CD1c-positive myeloid dendritic cell (primary cell): Measurements from ENCODE around the gene LRFN4.
"Not testable (repeated sequence)": the region's sequence is repeated elsewhere in the genome, so short reads cannot be mapped to it uniquely, and the experiment has no call there.

ENCODE experiments used
- DNase-seq: peaks from one replicate; pipeline ENCODE4 v3.0.0-alpha.2; 2016; ENCODE audit errors: extremely low spot score

Gene LRFN4

DNA sequence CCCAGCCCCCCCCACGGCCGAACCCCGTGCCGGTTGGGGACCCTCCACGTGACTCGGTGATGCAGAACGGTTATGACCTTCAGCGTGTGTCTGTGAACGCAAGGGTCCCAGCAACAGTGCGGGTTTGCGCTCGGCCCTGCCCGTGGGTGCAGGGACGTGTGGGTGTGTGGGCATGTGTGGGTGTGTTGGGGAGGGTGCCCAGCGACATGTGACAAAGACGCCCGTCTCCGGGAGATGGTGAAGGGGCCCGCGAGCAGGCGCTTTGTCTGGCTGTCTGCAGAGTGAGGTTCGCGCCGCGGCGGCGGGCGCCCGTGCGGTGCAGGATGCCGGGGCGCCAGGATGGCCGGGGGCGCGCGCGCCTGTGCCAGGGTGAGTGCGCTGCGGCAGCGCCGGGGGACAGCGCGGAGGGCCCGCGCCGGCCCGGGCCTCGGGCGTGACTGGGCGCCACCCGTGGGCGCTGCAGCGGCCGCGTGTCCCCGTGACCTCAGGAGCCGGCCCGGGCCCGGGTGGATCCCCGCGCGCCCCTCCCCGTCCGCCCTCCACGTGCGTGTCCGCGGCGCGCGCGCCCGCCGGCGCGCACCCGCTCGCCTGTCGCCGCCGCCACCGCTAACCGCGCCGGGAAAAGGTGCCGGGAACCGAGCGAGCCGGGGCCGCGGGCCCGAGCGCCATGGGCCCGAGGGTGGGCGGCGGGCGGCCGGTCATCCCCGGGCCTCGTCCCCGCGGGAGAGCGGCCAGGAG, at the start of gene LRFN4:
LRFN4 (plus strand) TSS at position 569 of the 738 bp plus-strand sequence. CDS start 681 bp downstream, outside the sequence.
- peak; percentile 81 for DNase-seq

DNA sequence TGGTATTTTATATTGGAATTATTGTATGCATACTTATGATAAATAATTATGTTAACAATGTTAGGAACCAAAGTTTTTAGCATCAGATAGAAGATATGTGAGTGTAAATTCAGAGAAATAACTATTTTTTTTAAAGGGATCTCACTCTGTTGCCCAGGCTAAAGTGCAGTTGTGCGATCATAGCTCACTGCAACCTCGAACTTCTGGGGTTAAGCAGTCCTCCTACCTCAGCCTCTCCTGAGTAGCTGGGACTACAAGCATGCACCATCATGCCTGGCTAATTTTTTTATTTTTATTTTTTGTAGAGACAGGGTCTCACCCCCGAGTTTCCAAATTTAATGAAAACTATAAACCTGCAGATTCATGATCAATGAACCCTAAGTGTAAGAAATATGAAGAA, 47.3 kb upstream of the LRFN4 start:
- DNase-seq, result no peak

DNA sequence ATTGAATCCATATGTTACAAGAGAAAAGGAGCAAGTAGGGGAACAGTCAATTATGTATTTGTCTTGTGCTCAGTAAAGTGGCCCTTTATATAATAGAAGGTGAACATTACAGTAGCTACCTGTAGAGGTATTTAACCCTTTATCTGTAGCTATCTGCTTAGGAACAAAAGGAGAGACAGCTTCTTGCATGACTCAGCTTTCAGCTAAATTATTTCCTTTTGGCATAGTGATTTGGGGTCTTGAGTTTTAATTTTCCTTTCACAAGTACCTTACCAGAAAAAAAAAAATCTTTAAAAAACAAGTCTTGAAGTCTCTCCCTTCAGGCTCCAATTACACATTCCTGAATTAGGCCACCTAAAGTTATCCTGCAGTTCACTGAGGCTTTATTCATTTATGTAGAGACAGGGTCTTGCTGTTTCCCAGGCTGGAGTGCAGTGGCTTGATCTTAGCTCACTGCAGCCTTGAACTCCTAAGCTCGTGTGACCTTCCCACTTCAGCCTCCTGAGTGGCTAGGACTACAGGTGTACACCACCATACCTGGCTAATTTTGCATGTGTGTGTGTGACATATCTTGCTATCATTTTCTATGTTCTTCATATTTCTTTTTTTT, 46.2 kb upstream of the LRFN4 start:
- DNase-seq, result no peak

DNA sequence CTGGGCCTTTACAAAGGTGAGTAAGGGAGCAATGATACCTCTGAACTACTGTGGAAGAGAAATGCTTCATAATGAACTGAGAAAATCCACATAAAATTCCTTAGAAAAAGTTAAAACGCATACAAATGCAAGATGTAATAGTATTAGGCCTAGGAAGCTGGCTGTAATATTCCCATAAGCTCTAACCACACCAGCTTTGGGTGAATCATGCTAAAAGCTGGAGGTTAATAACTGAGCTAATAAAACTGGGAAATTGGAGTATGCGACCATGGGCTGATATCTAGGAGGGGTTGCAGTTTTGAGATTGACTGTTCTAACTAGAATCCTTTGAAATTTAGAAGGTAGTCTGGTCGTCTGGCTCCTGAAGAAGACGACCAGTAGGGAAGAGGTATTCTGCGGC, 42.2 kb upstream of the LRFN4 start:
- DNase-seq, result no peak

DNA sequence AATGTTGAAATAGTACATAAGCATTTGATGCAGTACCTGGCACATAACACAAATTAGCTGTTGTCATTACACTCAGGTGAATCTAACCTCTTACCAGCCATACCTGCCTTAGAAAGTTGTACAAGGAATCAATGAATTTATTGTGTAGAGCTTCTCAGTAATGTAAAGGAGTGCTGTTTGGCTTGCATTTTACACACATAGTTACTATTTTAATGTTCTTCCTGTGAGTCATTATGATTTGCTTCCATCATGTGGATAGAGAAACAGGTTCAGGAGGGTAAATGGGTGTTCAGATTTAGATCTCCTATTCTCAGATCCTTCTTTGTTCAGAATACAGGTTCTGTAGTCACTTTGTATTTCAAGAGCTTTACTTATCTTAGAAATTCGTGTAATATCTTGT, 41.2 kb upstream of the LRFN4 start:
- DNase-seq, result no peak

DNA sequence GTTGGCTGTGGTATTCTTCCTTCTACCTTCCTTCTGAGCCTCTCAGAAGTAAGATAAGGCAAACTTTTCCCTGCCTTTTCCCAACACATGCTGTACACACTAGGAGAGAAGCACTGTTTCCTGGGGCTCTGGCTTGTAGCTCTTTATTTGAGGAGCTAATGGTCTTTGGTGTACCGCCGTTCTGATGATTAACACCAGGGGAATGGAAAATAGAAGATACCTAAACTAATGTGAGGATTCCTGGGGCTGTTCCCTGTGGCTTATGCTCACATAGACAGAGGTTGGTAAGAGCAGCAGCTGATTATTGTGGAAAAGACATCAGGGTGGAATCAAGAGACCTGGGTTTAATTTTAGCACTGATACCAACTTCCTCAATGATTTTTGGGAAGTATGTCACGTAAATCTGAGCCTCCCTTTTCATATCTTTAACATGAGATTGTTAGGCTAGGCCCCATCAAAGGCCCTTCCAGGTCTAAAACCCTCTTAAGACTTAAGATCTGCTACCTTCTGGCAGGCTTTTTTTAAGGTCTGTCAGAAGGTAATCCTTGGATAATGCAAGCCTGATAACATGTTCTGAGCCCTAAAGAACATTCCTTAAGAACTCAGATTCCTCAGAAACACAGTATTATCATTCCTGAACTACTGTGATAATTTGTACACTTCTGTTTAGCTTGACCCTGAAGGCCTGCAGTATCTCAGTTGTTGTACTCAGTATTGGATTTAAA, 38.5 kb upstream of the LRFN4 start:
- no peak for DNase-seq

DNA sequence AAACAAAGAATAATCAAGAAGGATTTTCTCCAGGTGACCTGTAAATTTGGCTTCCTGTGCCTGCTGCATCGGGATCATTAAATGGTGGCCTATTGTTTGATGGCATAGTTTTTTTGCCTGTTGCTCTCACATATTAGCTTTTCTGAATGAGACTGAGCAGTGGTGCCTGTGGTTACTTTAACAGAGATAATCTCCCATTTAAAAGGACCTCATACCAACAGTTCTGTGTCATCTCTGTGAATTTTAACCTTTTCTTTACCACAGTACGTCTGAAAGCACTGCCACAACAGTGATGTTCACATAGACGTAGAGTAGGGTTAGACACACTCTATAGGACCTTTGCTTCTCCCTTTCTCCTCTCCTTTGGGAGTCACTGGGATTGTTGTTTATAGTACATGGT, 36.5 kb upstream of the LRFN4 start:
- no peak for DNase-seq

DNA sequence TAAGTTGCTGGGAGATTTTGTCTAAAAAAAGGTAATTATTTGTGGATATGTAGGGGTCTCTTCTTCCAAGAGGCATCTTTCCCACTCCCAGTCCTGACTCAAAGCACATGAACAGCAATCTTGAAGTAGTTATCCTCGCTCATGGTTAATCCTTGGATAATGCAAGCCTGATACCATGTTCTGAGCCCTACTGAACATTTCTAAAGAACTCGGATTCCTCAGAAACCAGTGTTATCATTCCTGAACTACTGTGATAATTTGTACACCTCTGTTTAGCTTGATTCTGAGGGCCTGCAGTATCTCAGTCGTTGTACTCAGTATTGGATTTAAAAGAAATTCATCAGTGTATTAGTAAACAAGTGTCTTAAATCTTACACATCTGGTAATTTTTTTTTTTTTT, 36.0 kb upstream of the LRFN4 start:
- DNase-seq, result no peak

DNA sequence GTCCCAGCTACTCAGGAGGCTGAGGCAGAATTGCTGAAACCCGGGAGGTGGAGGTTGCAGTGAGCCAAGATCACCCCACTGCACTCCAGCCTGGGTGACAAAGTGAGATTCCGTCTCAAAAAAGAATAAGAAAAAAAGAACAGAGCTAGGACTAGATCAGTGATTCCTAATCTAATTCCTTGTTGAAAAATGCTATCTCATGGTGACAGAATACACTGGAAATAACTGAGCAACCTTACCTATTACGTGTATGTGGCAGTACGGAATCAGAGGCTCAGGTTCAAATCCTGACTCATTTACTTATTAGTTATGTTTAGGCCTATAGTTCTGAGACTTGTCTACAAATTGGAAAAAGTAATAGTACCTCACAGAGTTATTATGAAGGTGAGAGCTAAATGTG, 33.2 kb upstream of the LRFN4 start:
- DNase-seq, result no peak

DNA sequence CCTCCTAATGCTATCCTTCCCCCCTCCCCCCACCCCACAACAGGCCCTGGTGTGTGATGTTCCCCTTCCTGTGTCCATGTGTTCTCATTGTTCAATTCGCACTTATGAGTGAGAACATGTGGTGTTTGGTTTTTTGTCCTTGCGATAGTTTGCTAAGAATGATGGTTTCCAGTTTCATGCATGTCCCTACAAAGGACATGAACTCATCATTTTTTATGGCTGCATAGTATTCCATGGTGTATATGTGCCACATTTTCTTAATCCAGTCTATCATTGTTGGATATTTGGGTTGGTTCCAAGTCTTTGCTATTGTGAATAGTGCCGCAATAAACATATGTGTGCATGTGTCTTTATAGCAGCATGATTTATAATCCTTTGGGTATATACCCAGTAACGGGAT, 32.3 kb upstream of the LRFN4 start:
- not testable (repeated sequence) for DNase-seq

DNA sequence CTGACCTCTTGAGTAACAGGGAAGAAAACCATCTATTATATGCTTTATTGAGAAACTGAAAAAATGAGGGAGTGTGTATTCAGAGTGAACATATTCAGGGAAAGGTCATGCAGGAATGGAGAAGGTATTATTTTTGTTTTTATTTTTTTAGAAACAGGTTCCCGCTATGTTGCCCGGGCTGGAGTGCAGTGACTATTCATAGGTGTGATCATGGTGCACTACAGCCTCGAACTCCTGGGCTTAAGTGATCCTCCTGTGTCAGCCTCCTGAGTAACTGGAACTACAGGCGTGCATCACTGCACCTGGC, 22.4 kb upstream of the LRFN4 start:
- no peak for DNase-seq

DNA sequence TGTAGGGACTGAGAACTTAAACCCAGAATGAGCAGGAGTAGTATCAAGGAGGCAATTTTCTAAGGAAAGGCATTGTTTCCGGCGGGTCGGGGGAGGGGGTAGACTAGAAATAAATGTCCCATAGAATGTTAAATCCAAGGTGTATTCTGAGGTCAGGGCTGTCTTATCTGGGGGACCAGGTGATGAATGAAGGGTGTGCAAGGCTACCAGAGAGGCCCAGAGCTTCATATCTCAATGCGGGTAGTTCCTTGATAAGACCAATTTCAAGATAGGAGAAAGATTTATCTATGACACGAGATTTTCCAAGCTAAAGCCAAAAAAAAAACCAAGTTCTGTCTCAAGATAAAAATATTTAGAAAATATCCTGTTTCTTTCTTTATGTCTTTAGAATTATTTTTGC, 21.9 kb upstream of the LRFN4 start:
- DNase-seq, result no peak

DNA sequence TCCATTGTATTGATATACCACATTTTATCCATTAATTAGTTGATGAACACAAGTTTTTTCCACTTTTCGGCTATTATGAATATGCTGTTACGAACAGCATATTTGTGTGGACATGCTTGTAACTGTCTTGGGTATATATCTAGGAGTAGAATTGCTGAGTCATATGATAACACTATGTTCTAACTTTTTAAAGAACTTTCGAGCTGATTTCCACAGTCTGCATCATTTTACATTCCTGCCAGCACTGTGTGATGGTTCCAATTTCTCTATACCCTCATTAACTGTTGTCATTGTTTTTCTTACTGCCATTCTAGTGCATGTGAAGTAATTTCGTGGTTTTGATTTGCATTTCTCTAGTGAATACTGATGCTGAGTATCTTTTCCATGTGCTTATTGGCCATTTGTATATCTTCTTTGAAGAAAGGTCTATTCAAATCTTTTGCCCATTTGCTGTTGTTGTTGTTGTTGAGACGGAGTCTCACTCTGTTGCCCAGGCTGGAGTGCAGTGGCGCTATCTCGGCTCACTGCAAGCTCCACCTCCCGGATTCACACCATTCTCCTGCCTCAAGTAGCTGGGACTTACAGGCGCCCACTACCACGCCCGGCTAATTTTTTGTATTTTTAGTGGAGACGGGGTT, 21.0 kb upstream of the LRFN4 start:
- DNase-seq, result no peak

DNA sequence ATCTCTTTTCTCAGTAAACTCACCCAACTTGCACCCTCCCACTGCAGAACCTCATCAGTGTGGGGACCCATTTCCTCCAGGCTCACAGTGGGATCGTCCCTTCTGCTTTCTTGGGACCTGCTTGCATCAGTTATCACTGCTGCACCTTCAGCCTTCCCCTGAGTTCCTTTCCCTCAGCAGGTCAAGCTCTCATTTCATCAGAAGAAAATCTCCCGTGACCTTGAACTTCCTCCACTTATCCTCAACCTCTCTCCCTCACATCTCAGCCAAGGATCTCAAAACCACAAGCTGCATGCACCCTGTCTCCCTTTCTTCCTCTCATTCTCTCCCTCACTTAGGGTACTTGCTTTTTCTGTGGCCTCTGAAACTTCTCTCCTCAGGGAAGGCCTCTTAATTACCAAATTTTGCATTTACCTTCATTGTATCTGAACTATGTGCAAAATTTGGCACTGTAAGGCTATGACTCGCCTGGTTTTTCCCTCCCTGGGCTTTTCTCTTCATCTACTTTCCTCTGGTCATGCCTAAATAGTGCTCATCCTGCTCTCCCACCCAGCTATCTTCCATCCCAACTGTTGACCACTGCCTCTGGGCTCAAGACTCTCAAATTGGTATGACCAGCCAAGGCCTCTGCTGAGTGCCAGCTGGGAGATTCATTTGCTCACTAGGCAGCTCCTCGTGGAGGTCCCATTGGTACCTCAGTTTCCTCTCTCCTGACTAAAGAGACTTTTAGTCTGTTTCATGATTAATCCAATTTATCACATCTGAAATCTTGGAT, 16.4 kb upstream of the LRFN4 start:
- DNase-seq, result no peak

DNA sequence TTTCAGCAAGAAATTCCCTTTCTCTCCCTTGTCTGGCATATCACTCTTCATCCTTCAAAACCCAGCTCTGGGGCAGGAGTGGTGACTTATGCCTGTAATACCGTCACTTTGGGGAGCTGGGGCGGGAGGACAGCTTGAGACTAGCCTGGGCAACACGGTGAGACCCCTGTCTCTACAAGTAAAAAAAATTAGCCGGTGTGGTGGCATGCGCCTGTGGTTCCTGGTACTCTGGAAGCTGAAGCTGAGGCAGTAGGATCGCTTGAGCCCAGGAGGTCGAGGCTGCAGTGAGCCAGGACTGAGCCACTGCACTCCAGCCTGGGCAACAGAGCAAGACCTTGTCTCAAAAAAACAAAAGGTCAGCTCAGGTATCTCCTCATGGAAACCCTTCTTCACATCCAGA, 15.0 kb upstream of the LRFN4 start:
- no peak for DNase-seq

DNA sequence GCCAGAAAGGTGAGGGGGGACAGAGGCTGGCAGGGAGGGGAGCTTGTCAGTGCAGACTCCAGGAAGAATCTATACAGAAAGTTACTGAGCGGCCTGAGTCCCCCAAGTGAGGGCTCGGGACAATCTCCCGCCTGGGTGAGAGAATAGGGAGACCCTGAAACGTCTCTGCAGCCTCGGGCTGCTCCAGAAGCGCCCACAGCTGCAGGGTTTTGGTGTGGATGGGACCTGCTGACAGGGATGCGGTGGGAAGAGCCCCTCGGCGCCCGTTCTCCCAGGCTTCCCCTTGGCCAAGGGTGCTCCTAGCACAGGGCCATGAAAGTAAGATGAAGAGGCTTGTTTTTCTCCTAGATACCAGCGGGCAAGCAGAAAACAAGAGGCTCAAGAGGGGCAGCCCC, 14.4 kb upstream of the LRFN4 start:
- no peak for DNase-seq

DNA sequence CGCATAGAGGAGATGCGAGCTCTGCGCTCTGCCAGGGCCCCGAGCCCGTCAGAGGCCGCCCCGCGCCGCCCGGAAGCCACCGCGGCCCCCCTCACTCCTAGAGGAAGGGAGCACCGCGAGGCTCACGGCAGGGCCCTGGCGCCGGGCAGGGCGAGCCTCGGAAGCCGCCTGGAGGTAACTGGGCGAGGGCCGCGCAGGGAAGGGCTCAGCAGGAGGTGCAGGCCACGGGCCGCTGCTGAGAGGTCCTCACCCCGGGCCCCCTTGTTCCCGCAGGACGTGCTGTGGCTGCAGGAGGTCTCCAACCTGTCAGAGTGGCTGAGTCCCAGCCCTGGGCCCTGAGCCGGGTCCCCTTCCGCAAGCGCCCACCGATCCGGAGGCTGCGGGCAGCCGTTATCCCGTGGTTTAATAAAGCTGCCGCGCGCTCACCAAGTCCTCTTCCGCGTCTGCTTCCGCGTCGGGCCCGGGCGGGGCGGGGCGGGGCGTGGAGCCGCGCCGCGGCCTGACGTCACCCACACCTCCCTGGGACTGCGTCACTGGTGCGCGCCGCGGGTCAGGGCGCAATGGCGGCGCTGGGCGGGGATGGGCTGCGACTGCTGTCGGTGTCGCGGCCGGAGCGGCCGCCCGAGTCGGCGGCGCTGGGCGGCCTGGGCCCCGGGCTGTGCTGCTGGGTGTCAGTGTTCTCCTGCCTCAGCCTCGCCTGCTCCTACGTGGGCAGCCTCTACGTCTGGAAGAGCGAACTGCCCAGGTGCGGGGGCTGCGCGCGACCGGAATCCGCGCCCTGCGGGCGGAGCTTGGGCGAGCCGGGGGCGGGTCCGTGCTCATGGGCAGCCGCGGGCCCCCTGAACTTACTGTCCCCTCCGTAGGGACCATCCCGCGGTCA, 13.7 kb upstream of the LRFN4 start, which contains the start of gene RCE1:
RCE1 (plus strand) TSS at position 546 of the 880 bp plus-strand sequence; CDS start at position 561, 15 bp downstream.
- DNase-seq, result peak; percentile 97

DNA sequence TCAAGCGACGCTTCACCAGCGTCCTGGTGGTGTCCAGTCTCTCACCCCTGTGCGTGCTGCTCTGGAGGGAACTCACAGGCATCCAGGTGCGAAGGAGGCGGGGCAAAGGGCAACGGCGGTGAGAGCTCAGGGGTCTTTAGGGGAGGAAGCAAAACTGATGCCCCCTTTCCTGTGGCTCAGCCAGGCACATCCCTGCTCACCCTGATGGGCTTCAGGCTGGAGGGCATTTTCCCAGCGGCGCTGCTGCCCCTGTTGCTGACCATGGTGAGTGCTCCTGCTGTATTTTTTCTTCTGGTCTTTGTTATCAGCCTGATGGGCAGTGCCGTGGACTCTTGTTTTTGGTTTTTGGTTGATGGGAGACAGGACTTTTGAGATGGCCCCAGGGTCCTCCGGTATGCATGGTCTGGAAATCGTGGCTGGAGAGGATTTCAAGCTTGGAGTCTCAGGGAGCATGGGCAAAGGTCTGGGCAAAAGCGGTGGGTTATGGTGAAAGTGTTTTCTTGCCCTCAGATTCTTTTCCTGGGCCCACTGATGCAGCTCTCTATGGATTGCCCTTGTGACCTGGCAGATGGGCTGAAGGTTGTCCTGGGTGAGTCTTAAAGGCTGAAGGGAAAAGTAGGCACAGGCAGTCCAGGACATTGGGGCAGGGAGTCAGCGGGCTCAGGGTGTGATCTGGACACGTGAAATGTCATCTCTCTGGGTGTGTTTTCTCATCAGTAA, 12.9 kb upstream of the LRFN4 start:
- DNase-seq, result no peak

DNA sequence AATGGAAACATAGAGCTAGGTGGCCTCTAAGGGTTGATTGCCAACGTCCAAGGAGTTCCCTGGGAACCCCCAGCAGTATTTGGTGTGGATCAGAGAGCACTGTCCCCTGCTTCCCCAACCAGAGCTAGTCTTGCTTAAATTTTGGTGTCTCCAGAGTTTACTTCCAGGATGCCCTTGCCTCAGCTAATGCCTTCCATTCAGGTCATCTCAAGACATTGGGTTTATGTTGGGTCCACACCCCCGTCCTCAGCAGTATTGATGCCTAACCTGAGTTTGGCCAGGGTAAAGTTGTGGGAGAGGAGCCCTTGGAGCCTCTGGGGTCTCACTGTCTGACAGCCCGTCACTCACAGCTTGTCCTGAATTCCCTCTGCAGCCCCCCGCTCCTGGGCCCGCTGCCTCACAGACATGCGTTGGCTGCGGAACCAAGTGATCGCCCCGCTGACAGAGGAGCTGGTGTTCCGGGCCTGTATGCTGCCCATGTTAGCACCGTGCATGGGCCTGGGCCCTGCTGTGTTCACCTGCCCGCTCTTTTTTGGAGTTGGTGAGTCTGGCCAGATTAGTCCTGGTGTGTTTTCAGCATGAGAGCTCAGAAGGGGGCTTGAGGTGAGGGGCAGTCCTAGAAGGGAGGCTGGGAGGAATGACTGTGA, 12.2 kb upstream of the LRFN4 start:
- no peak for DNase-seq
